Endothelial cell of umbilical vein (primary cell): ENCODE measurements around the gene EYS. TPM values are rescaled to one million over a fixed set of nuclear protein-coding genes. Genes with fewer than 3 reads are reported as not detected.

Source experiments
- BruUV-seq: library from RNA; stranded (reverse); fragments of 400-500 nt; replicated peaks from 2 replicates; lab custom pipeline; 2021; lab: Mats Ljungman, UMichigan
- CTCF ChIA-PET: fragments of 300-600, 350-600 bp; sonication (Branson Sonifier 250); formaldehyde crosslinking; loops from one replicate; lab custom pipeline; 2021; ENCODE audit warnings: antibody characterized with exemption, inconsistent platforms; lab: Charles Lee
- POLR2A ChIA-PET: fragments of 300-600, 350-600 bp; sonication (Branson Sonifier 250); formaldehyde crosslinking; loops from one replicate; lab custom pipeline; 2021; ENCODE audit warnings: antibody characterized with exemption, inconsistent platforms; lab: Charles Lee
- DNase-seq: peaks from one replicate; pipeline ENCODE4 v3.0.0-alpha.2; 2011; ENCODE audit warnings: low read depth, low spot score
- FAIRE-seq: peaks from 2 replicates; lab custom pipeline; 2011; peaks lifted over from hg19 to GRCh38; lab: Jason Lieb, UNC
- H2AFZ ChIP-seq: 2 replicates; pipeline ENCODE4 v1.6.0; 2012; ENCODE audit warnings: low read depth, low read length, control low read depth, inconsistent platforms
- H3K27ac ChIP-seq: 2 replicates; pipeline ENCODE4 v1.5.1; 2011; ENCODE audit warnings: low read depth, mild to moderate bottlenecking, control low read depth, low read length, moderate library complexity; ENCODE audit not compliant: insufficient read depth
- H3K27me3 ChIP-seq, 2 experiments: 2 replicates each; pipeline versions ENCODE4 v1.6.0 to v1.6.1; 2011; ENCODE audit warnings: low read length in 2 of 2, mixed read lengths in 1 of 2; ENCODE audit not compliant: control insufficient read depth in 2 of 2, insufficient read depth in 2 of 2
- H3K36me3 ChIP-seq, 2 experiments: 2 replicates in 1 of 2; 3 replicates in 1 of 2; pipeline ENCODE4 v1.5.1; 2011; ENCODE audit warnings: low read length in 2 of 2, mild to moderate bottlenecking in 1 of 2, moderate library complexity in 1 of 2; ENCODE audit not compliant: control insufficient read depth in 2 of 2, insufficient read depth in 2 of 2; ENCODE audit errors: extremely low read depth in 1 of 2
- H3K4me1 ChIP-seq: 3 replicates; pipeline ENCODE4 v1.5.1; 2011; ENCODE audit warnings: mild to moderate bottlenecking, low read length; ENCODE audit not compliant: control insufficient read depth, insufficient read depth; ENCODE audit errors: extremely low read depth
- H3K4me2 ChIP-seq: 2 replicates; pipeline ENCODE4 v1.6.1; 2011; ENCODE audit warnings: low read length, control low read depth, mixed read lengths; ENCODE audit not compliant: insufficient read depth
- H3K4me3 ChIP-seq, 3 experiments: fragments of 200-600 bp in 1 of 3; sonication (generic), shearing (Covaris generic) in 1 of 3; replicated peaks in 1 of 3; 2 replicates each; pipeline ENCODE4 v1.5.1; 2011 to 2016; ENCODE audit warnings: control low read depth in 3 of 3, low read length in 3 of 3, mild to moderate bottlenecking in 2 of 3, inconsistent platforms in 1 of 3, low read depth in 1 of 3, moderate library complexity in 1 of 3; ENCODE audit not compliant: insufficient read depth in 1 of 3
- H3K79me2 ChIP-seq: 2 replicates; pipeline ENCODE4 v1.6.0; 2012; ENCODE audit warnings: low read length, inconsistent platforms; ENCODE audit not compliant: control insufficient read depth, insufficient read depth
- H3K9ac ChIP-seq: replicated peaks from 2 replicates; pipeline ENCODE3; 2011; ENCODE audit warnings: low read length, control low read depth; ENCODE audit not compliant: insufficient read depth; ENCODE audit errors: extremely low read depth
- H3K9me1 ChIP-seq: replicated peaks from 3 replicates; pipeline ENCODE4 v1.6.0; 2011; ENCODE audit warnings: mild to moderate bottlenecking, low read length; ENCODE audit not compliant: control insufficient read depth, insufficient read depth; ENCODE audit errors: extremely low read depth
- H3K9me3 ChIP-seq: replicated peaks from 2 replicates; pipeline ENCODE4 v1.5.1; 2012; ENCODE audit warnings: low read length, inconsistent platforms; ENCODE audit not compliant: control insufficient read depth, insufficient read depth
- H4K20me1 ChIP-seq: replicated peaks from 2 replicates; pipeline ENCODE3; 2011; ENCODE audit warnings: mild to moderate bottlenecking, low read length; ENCODE audit not compliant: control insufficient read depth, insufficient read depth; ENCODE audit errors: extremely low read depth
- EZH2 ChIP-seq: IDR thresholded peaks from 2 replicates; pipeline ENCODE4 v1.6.1; 2012; ENCODE audit warnings: borderline replicate concordance, low read depth, mild to moderate bottlenecking, moderate library complexity, low read length, inconsistent platforms; ENCODE audit not compliant: severe bottlenecking
- FOS ChIP-seq: IDR thresholded peaks from 2 replicates; pipeline ENCODE4 v1.6.1; 2011; ENCODE audit warnings: mild to moderate bottlenecking, low read length, moderate library complexity, borderline replicate concordance; ENCODE audit not compliant: insufficient read depth
- GATA2 ChIP-seq: IDR thresholded peaks from 2 replicates; pipeline ENCODE4 v1.7.0; 2011; ENCODE audit warnings: low read depth, mild to moderate bottlenecking, moderate library complexity, mixed read lengths, low read length; ENCODE audit not compliant: insufficient read length, insufficient read depth
- JUN ChIP-seq: IDR thresholded peaks from 2 replicates; pipeline ENCODE4 v1.6.1; 2011; ENCODE audit warnings: borderline replicate concordance, low read depth; ENCODE audit not compliant: insufficient read length, insufficient read depth
- MAX ChIP-seq: IDR thresholded peaks from 2 replicates; pipeline ENCODE4 v1.6.1; 2011; ENCODE audit not compliant: insufficient read depth, insufficient read length
- MYC ChIP-seq: IDR thresholded peaks from one replicate; pipeline ENCODE4 v1.6.1; 2011; ENCODE audit warnings: mild to moderate bottlenecking, low read depth, low read length
- POLR2A ChIP-seq: IDR thresholded peaks from 2 replicates; pipeline ENCODE4 v1.6.1; 2012; ENCODE audit warnings: low read depth, mild to moderate bottlenecking, control low read depth, low read length
- POLR2AphosphoS5 ChIP-seq: IDR thresholded peaks from 2 replicates; pipeline ENCODE4 v1.6.1; 2012; ENCODE audit warnings: low read depth, mild to moderate bottlenecking, control low read depth, low read length, moderate library complexity; ENCODE audit not compliant: insufficient read depth
- dilution Hi-C: fragments of 300-500 bp; cut with MboI; formaldehyde crosslinking; loops from one replicate; pipeline ENCODE4 v1.15.0; 2019; ENCODE audit warnings: low sequenced_read_pairs; ENCODE audit not compliant: extremely low pct_ligation_motif_present
- intact Hi-C: fragments of 100-400 bp; cut with micrococcal nuclease; formaldehyde crosslinking; loops from one replicate; pipeline ENCODE4 v1.10.0; 2022
- polyA plus RNA-seq, 4 experiments: library from polyadenylated mRNA; depleted of rRNA in 3 of 4; stranded (reverse) in 3 of 4; unstranded in 1 of 4; fragments of >200 nt; gene quantifications; 2 replicates each; pipeline versions ENCODE4 v1.2.1 to v1.2.3, GENCODE V29; 2011 to 2012; ENCODE audit warnings: missing spikeins in 1 of 4
- total RNA-seq: library from RNA; stranded (reverse); gene quantifications from 2 replicates; pipeline ENCODE4 v1.2.3, GENCODE V29; 2021
- TF ChIP-seq, protein P1 (sequence below), 2 donors: IDR thresholded peaks; 1 replicate in 1 of 2; 2 replicates in 1 of 2; pipeline ENCODE4 v1.5.1; 2011; ENCODE audit warnings: low read length in 2 of 2, mild to moderate bottlenecking in 2 of 2, moderate library complexity in 2 of 2, control low read depth in 1 of 2, inconsistent platforms in 1 of 2, low read depth in 1 of 2; ENCODE audit not compliant: insufficient read depth in 1 of 2; ENCODE audit errors: extremely low read depth in 1 of 2

Gene EYS
- total and polyA plus RNA-seq, 2 donors (not counting 3 experiments of a cell fraction or from before 2014, with no cell fraction given) = 0.01 to 0.27 TPM

GRCh38 chr6:65627015-65627414 is 80.0 kb downstream of the EYS start:
- H4K20me1 ChIP-seq = no peaks in the 10 kb centered on the region

More at GRCh38 chr6:65627015-65627414, 80.0 kb downstream of the EYS start:
- no peaks in the 10 kb centered on the region for H3K9me1 ChIP-seq
- DNase-seq (no peak), FAIRE-seq (no peak)
- H3K4me3 ChIP-seq = no peak overlapping the region
- no peak overlapping the region for H3K27ac ChIP-seq
- no peak overlapping the region for H2AFZ ChIP-seq
- intact Hi-C loops = no loop called here
- no TSS peak for BruUV-seq
- no peaks in the 10 kb centered on the region for H3K79me2 ChIP-seq
- no peaks in the 10 kb centered on the region for H3K36me3 ChIP-seq
- no peaks in the 10 kb centered on the region for H3K27me3 ChIP-seq
- dilution Hi-C loops = no loop called here
- H3K9me3 ChIP-seq = no peaks in the 10 kb centered on the region
- POLR2A ChIA-PET = no interaction called here
- H3K4me2 ChIP-seq = no peak overlapping the region
- H3K9ac ChIP-seq = no peak overlapping the region
- H3K4me1 ChIP-seq = no peaks in the 10 kb centered on the region
- CTCF ChIA-PET = no interaction called here
- TF ChIP-seq POLR2AphosphoS5 (no peak), POLR2A (no peak), GATA2 (no peak), MAX (no peak), EZH2 (no peak), FOS (no peak), MYC (no peak), JUN (no peak)
- TF ChIP-seq, protein P1, sequence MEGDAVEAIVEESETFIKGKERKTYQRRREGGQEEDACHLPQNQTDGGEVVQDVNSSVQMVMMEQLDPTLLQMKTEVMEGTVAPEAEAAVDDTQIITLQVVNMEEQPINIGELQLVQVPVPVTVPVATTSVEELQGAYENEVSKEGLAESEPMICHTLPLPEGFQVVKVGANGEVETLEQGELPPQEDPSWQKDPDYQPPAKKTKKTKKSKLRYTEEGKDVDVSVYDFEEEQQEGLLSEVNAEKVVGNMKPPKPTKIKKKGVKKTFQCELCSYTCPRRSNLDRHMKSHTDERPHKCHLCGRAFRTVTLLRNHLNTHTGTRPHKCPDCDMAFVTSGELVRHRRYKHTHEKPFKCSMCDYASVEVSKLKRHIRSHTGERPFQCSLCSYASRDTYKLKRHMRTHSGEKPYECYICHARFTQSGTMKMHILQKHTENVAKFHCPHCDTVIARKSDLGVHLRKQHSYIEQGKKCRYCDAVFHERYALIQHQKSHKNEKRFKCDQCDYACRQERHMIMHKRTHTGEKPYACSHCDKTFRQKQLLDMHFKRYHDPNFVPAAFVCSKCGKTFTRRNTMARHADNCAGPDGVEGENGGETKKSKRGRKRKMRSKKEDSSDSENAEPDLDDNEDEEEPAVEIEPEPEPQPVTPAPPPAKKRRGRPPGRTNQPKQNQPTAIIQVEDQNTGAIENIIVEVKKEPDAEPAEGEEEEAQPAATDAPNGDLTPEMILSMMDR (IDR thresholded peaks at IDR 0.05; ENCODE audit: extremely low read depth in 1 of 2, insufficient read depth in 1 of 2, low read depth in 1 of 2, low read length in 2 of 2) = no peak
